GM19397 (cell line): Measurements from ENCODE around the gene THRB.

Experiments
- ATAC-seq: cut with Tn5 transposase; IDR thresholded peaks from one replicate; pipeline ENCODE4 v1.9.1; 2021; ENCODE audit warnings: mild to moderate bottlenecking, moderate library complexity; ENCODE audit not compliant: unreplicated experiment

The THRB gene

GRCh38 chr3:24359102-24359501 is 135.5 kb downstream of the THRB start:
- no peak for ATAC-seq

GRCh38 chr3:24357635-24358034 is 137.0 kb downstream of the THRB start:
- no peak for ATAC-seq

GRCh38 chr3:24355806-24356205 is 138.8 kb downstream of the THRB start:
- ATAC-seq, result no peak

- no peak for ATAC-seq
Measured at GRCh38 chr3:24354230-24354629, 140.4 kb downstream of the THRB start.

GRCh38 chr3:24352893-24353553 is 141.6 kb downstream of the THRB start:
- ATAC-seq, result no peak

GRCh38 chr3:24351779-24352469 is 142.7 kb downstream of the THRB start:
- ATAC-seq, result no peak

- no peak for ATAC-seq
Measured at GRCh38 chr3:24349367-24350019, 145.2 kb downstream of the THRB start.

- ATAC-seq, result no peak
Measured at GRCh38 chr3:24348348-24348747, 146.3 kb downstream of the THRB start.

GRCh38 chr3:24344784-24345439 is 149.7 kb downstream of the THRB start:
- no peak for ATAC-seq

GRCh38 chr3:24343084-24343783 is 151.4 kb downstream of the THRB start:
- ATAC-seq, result no peak

GRCh38 chr3:24342275-24342674 is 152.4 kb downstream of the THRB start:
- ATAC-seq, result no peak

GRCh38 chr3:24341668-24342067 is 153.0 kb downstream of the THRB start:
- ATAC-seq, result no peak

GRCh38 chr3:24340966-24341365 is 153.7 kb downstream of the THRB start:
- no peak for ATAC-seq

- ATAC-seq, result no peak
Measured at GRCh38 chr3:24340161-24340560, 154.5 kb downstream of the THRB start.

- no peak for ATAC-seq
Measured at GRCh38 chr3:24339266-24339825, 155.3 kb downstream of the THRB start.

- ATAC-seq, result no peak
Measured at GRCh38 chr3:24338409-24339130, 156.1 kb downstream of the THRB start.

GRCh38 chr3:24336101-24336500 is 158.5 kb downstream of the THRB start:
- no peak for ATAC-seq

- ATAC-seq, result no peak
Measured at GRCh38 chr3:24332092-24332491, 162.6 kb downstream of the THRB start.

GRCh38 chr3:24323272-24323671 is 171.4 kb downstream of the THRB start:
- no peak for ATAC-seq

- no peak for ATAC-seq
Measured at GRCh38 chr3:24320601-24321000, 174.0 kb downstream of the THRB start.
